ENCODE measurements around the gene CFAP45.

The CFAP45 gene

GRCh38 chr1:159937054-159937750 is 37.2 kb upstream of the CFAP45 start:
- H3K4me3 ChIP-seq = no peak overlapping the region
- H3K27ac ChIP-seq = peak overlapping the region in 1 of 21 experiments; percentile 55

GRCh38 chr1:159936273-159936904 is 36.4 kb upstream of the CFAP45 start:
- H3K4me3 ChIP-seq = no peak overlapping the region
- peak overlapping the region in 2 of 21 experiments; percentile 11 to 55 for H3K27ac ChIP-seq

GRCh38 chr1:159935719-159936272 is 35.8 kb upstream of the CFAP45 start:
- no peak overlapping the region for H3K4me3 ChIP-seq
- peak overlapping the region in 1 of 21 experiments; percentile 11 for H3K27ac ChIP-seq

GRCh38 chr1:159935305-159935704 is 35.3 kb upstream of the CFAP45 start:
- H3K4me3 ChIP-seq = no peak overlapping the region

GRCh38 chr1:159934136-159935039 is 34.4 kb upstream of the CFAP45 start:
- Histone ChIP-seq H3K27ac (peak overlapping the region in 2 of 21 experiments; percentile 12 to 68), H3K4me3 (no peak overlapping the region)

More at GRCh38 chr1:159935305-159935704, 35.3 kb upstream of the CFAP45 start:
- no peak overlapping the region for H3K27ac ChIP-seq

GRCh38 chr1:159933347-159933746 is 33.4 kb upstream of the CFAP45 start:
- peak overlapping the region in 10 of 21 experiments; percentile 6 to 76 (median 51) for H3K27ac ChIP-seq
- no peak overlapping the region for H3K4me3 ChIP-seq

GRCh38 chr1:159932296-159933285 is 32.6 kb upstream of the CFAP45 start:
- Histone ChIP-seq H3K27ac (peak overlapping the region in 14 of 21 experiments; percentile 6 to 76 (median 51)), H3K4me3 (no peak overlapping the region)

GRCh38 chr1:159931795-159932173 is 31.8 kb upstream of the CFAP45 start:
- H3K4me3 ChIP-seq = no peak overlapping the region
- peak overlapping the region in 11 of 21 experiments; percentile 9 to 76 (median 51) for H3K27ac ChIP-seq

GRCh38 chr1:159931101-159931794 is 31.3 kb upstream of the CFAP45 start:
- Histone ChIP-seq H3K4me3 (no peak overlapping the region), H3K27ac (peak overlapping the region in 6 of 21 experiments; percentile 9 to 76 (median 46))

- no peak overlapping the region for H3K4me3 ChIP-seq
- peak overlapping the region in 3 of 21 experiments; percentile 58 to 76 (median 63) for H3K27ac ChIP-seq
Measured at GRCh38 chr1:159930634-159931033, 30.7 kb upstream of the CFAP45 start.

GRCh38 chr1:159930216-159930615 is 30.3 kb upstream of the CFAP45 start:
- H3K4me3 ChIP-seq = no peak overlapping the region
- peak overlapping the region in 6 of 21 experiments; percentile 48 to 76 (median 60) for H3K27ac ChIP-seq

GRCh38 chr1:159929155-159930051 is 29.4 kb upstream of the CFAP45 start:
- peak overlapping the region in 1 of 7 experiments; percentile 15 for H3K4me3 ChIP-seq
- peak overlapping the region in 13 of 21 experiments; percentile 5 to 76 (median 48) for H3K27ac ChIP-seq

- peak overlapping the region in 1 of 7 experiments; percentile 15 for H3K4me3 ChIP-seq
- peak overlapping the region in 14 of 21 experiments; percentile 1 to 75 (median 34) for H3K27ac ChIP-seq
Measured at GRCh38 chr1:159928491-159929050, 28.6 kb upstream of the CFAP45 start.

- Histone ChIP-seq H3K4me3 (no peak overlapping the region), H3K27ac (peak overlapping the region in 7 of 21 experiments; percentile 5 to 75 (median 65))
Measured at GRCh38 chr1:159927849-159928431, 28.0 kb upstream of the CFAP45 start.

GRCh38 chr1:159927211-159927848 is 27.4 kb upstream of the CFAP45 start:
- no peak overlapping the region for H3K4me3 ChIP-seq
- H3K27ac ChIP-seq = peak overlapping the region in 1 of 21 experiments; percentile 70

GRCh38 chr1:159925719-159926078 is 25.7 kb upstream of the CFAP45 start:
- Histone ChIP-seq H3K4me3 (peak overlapping the region; percentile 68 to 100 (median 86)), H3K27ac (peak overlapping the region in 20 of 21 experiments; percentile 89 to 100 (median 99))
